SU-DHL-6 (cell line): ENCODE results near the gene BCKDHB.

ENCODE experiments used
- CTCF ChIP-seq: fragments of 200-600 bp; sonication (generic); IDR thresholded peaks from one replicate; pipeline ENCODE4 v1.5.1; 2017; ENCODE audit warnings: antibody characterized with exemption, mild to moderate bottlenecking, low read length, moderate library complexity; ENCODE audit not compliant: insufficient read depth, poor library complexity, severe bottlenecking
- EZH2phosphoT487 ChIP-seq: fragments of 200-600 bp; sonication (generic), shearing (Covaris generic); conservative IDR thresholded peaks from 2 replicates; pipeline ENCODE4 v1.6.1; 2018; ENCODE audit warnings: mild to moderate bottlenecking, antibody characterized with exemption, low read length, moderate library complexity, mixed read lengths

- TF ChIP-seq CTCF (no peak), EZH2phosphoT487 (no peak)
Observed at GRCh38 chr6:80364149-80364548, 257.7 kb downstream of the BCKDHB start.
